HG02678 (cell line): Measurements from ENCODE around the gene SPATS2L.
"Not testable (repeated sequence)": the region's sequence is repeated elsewhere in the genome, so short reads cannot be mapped to it uniquely, and the experiment has no call there.

Experiments
- ATAC-seq: cut with Tn5 transposase; IDR thresholded peaks from one replicate; pipeline ENCODE4 v1.9.1; 2021; ENCODE audit warnings: mild to moderate bottlenecking, moderate library complexity; ENCODE audit not compliant: unreplicated experiment

The SPATS2L gene

DNA sequence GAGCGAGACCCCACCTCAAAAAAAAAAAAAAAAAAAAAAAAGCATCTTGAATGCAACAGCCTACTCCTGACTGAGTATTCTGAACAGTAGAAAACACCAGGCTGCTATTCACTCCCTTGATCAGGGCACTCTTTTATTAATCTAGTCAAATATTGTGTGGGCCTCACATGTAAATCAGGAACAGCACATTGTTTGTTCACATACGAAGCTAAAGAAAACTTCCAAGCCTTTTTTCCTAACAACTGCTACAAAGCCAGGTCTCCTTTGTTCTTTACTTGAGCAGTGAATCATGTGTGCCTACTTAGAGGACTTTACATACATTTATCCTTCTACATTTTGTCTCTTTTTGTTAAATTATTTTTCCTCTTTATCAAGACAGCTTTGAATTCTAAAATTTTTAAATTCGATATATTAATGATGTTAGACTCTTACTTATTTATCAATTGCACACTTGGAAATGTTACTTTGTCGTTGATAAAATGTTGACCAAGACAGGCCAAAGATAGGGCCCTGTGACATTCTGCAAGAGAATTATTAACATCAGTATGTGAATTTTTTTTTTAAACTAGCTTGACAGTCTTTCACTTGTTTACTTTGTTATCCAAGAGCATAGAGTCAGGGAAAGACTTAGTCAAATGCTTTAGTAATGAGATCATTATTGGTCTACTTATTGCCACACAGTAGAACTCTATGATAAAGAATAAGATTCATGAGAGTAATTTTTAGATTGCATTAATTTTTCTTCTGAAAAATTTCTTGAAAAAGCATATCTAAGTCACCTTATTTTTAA lies 13.2 kb downstream of the SPATS2L start:
- ATAC-seq: no peak

DNA sequence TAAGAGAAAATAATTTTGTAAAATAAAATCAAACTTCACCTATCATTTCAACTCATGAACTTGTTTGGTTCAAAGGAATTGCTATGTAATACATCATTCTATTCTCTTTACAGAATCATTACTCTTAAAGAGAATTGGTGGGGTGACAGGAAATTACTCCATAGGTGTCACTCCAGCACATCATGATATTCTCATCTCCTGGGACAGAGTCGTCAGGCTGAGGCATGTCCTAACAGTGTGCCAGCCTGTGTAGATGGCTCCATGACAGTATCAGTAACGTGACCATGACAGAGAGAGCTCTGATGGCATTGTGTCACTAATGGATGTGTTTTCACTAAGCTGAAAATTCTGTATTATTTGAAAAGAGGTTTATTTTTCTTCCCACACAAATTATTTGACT lies 13.9 kb downstream of the SPATS2L start:
- ATAC-seq: no peak

DNA sequence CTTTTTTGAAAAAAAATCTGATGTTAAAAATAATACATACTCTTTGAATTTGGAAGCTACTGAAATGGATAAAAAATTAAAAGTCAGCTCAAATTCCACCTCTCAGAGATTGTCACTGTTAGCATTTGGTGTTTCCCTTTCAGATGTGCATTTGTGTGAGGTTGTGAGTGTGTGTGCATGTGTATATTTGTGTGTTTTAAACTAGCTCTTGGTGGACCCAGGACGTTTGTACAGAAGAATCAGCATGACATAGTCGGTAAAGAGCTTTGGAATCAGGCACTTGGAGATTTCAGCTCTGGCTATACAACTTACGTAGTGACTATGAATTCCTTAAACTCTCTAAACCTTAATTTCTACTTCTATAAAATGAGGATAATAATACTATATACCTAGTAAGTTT lies 14.5 kb downstream of the SPATS2L start:
- no peak for ATAC-seq

DNA sequence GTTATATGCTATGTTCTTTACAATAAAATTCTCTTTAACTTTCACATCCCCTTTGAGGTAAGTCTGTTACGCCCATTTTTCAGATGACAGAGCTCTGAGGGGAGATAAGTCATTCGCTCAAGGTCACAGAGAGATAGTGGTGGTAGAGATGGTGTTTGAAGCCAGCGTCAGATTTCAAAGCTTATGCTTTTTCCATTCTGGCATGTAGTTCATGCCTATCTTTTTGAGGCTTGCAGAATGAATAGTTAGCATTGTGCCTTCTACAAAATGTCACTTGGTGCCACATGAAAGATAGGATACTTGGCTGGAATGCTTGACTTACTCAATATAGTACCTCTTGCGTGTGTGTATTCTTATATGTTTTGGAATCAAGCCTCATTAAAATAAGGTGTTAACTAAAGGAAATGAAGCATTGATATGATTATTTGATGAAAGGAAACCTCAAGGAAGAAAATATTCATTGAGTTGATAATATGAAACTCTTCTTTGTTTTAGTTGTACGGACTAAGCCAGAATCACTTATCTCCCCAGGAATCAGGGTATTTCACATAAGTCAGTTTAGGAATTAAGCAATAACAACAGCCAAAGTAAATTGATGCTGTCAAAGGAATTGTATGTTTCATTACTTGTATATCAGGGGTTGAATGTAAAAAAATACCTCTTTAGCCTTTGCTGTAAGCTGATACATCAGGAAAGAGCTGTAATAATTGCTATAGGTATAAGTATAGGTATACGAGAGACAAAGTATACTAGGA lies 15.5 kb downstream of the SPATS2L start:
- ATAC-seq: no peak

DNA sequence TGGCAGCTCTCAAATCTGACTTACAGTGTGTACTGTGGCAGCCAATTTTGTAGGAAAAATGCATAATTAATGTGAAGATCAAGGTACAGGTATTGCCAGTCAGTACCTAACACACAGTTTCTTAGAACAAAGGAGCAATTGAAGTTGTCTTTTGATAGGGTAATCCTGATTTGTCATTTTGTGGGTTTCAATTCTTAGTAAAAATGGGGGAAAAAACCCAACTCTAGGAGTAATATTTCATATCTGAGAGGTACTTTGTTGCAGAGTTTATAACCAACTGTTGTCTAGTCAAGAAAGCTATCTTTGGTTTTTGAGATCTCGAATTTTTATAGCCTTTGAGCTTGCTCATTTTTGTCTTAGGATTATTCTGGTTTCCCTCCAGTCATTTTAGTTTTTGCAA lies 16.1 kb downstream of the SPATS2L start:
- no peak for ATAC-seq

DNA sequence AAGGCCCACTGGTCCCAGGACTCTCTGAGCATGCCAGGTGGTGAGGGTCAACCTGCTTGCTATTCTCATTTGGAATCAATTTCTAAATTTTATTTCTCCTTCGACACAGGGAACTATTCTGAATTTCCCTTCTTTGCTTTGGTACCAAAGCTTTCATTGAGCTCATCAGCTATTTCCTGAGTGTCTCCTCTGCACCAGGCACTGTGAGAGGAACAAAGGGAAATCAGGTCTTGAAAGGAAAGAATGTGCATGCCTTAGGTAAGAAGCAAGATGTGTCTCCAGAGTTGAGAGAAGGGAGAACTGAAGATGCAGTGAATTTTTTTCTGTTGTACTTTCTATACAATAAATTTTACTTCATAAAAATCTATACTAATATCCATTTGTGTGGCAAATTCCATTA lies 17.9 kb downstream of the SPATS2L start:
- ATAC-seq: no peak

DNA sequence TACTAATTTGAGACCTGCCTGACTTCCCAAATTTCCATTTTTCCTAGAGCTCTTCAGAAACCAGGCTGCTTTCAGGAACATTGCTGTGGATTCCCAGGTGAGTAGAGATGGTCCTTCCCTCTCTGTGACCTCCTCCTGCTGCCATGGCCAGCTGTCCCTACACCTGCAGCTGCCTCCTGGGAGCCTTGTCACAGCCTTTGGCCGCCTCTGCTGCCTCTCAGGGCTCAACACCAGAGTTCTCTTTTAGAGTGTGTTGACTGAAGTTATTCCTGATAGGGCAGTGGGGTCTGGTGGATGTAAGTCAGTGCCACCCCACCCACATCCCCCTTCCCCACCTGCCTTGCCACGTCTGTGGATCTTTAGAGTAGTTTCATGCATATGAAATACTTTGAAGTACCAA lies 22.9 kb downstream of the SPATS2L start:
- ATAC-seq: no peak

DNA sequence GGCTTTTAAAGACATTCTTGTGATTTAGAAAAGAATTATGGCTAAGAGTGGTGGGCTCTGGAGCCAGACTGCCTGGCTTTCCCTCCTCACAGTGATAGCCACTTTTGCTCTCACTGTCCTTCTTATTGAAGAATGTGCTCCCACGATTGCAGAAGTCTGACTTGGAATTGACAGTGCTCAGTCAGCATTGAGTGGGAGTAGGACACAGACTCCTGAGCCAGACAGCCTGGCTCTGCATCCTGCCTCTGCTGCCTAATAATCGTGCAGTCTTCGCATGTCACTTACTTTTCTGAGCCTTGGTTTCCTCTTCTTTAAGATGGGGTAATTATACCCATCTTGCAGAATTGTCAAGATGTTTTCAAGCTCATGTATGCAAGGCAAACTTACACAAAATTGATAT lies 23.3 kb downstream of the SPATS2L start:
- ATAC-seq: no peak

DNA sequence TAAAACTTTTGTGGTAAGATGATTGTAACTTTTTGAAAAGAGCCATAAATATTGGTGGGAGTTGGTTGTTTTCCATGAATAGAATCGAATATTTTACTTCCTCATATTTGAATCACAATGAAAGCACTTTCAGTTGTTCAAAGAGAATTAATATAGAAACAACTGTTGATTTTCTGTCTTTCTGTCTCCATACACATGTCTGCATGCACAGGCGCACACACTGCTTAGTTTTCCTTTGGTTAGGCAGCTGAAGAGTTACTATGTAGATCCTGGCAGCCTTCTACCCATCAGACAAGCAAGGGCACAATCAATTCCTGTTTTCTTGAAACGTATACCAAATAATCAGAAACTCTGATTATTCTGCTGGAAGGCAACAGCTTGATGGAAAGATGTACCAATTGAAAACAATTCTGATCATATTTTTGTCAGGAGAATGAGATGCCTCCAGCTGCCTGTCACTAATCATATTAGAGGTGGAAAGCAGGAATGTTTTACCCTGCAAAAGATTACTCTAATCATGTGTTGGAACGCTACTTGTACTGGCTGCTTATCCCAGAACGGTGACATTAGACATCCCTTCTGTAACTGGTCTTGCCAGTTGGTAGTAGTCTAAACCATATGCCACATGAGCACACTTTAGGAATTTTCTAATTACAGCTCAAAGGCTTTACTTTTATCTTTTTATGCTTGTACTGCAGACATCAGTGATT lies 24.0 kb downstream of the SPATS2L start:
- no peak for ATAC-seq

DNA sequence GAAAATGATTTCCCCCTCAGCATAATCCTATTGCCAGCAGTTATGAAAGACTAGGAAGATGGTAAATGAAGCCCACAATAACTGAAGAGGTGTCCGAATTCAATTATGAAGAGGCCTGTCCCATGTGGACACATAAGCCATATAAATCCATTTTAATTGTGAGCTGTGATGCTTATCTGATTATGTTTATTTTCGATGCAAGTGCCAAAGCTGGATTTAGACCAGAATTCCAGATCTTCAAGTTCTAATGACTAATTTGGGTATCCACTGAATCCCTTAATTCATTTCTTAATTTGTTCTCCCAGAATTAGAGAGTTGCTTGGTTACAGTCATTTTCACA lies 24.5 kb downstream of the SPATS2L start:
- no peak for ATAC-seq

DNA sequence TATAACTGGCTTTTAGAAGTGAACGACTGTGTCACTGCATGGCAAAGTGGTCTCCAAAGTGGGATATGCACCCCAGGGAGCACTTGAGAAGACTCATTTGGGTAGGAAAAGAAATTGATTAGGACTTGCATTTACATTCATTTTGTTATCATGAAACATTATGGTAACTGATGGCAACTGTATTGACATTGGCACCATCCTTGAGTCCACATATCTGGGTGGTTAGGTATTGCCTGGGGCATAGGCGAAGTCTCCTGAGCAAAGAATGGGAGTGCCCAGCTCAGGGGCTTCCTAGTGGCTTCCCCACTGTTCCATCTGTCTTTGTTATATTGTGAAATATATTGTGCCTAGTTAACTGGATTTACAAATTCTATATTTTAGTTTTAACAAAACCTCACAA lies 29.2 kb downstream of the SPATS2L start:
- no peak for ATAC-seq

DNA sequence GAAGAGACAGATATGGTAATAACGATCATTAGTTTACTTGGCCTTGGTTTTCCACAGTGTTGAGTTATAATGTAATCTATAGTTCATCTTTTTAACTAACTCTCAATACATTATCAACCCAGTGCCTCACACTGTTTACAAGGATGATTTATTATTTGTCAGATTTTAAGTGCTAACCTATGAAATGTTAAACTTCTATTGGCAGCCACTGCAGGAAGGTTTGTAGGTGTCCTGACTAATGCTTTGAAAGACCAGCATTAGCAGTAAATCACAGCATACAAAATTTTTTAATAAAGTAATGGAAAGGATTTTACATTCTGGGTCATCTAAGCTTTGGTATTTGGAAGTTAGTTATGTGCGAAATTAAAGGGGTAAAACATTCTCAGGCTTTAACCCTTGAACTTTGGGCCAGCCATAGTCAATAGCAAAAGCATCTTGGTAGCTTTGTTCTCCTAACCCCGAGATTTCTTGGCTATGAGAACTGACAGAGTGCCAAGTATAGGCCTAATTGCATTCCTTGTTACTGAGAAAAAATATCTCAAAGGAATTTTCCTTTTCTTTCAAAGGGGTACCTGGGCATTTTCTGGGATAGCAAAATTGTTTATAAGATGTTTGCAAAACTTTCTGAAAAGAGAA lies 30.6 kb downstream of the SPATS2L start:
- ATAC-seq: no peak

DNA sequence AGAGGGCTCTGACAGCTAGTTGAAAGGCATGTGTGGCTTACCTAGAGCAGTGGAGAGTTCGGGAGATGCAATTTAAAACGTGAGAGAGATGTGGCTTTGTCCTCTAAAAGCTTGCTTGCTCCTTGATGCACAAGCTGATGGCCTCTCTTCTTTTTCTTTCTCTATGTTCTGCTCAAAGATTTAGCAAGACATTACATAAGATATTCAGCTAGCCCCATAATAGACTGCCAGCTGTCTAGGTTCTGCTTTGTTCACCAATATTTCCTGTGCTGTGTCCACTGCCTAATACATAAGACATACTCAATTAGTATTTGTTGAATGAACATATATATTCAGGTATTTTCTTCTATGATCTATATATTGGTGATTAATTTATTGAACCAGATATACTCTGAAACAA lies 31.1 kb downstream of the SPATS2L start:
- ATAC-seq: no peak

DNA sequence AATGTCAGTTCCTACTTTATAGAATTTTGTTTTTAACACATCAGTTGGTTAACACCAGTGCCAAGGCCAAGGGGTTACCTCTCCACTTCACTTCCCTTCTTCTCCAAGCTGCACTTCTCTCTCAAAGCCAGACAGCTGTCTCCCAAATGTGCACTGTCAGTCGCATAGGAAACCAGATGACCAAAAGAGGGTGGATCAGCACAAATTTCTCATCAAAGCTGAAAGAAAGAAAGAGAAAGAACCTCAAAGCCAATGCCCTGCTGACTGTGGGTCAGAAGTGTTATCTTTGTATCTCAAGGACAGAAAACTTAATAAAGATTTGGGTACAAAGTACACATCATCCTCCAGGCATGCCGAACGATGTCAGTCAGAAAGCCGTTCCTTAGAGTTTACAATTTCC lies 32.2 kb downstream of the SPATS2L start:
- no peak for ATAC-seq

DNA sequence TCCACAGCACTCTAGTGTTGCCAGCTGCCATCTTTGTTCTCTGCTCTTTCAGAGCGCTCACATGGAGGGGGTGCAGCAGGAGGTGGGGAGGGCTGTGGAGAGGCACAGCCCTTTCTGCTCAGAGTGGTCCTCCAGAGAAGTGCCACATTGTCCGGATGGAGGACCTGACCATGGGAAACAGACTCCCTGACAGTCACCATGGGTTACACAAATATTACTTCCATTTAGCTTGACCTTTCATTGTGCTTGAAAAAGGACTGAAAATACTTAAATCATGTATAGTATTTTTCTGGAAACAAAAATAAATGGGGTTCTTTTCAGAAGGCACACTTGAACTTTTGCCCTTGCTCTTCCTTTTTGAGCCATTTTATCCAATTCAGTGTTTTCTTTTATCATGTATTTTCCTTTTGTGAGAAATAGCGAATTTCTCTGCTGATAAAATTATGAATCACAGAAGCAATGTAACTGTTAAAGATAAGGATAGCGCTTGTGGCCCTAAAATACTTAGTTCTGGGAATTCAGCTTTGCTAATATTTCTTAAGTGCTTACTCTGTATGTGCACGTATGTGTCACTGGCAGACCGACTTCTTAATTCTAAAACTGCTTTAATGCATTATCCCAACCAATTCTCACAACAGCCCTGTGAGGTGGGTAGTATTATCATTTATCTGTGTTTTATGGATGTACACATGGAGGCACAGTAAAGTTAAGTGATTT lies 34.2 kb downstream of the SPATS2L start:
- no peak for ATAC-seq

DNA sequence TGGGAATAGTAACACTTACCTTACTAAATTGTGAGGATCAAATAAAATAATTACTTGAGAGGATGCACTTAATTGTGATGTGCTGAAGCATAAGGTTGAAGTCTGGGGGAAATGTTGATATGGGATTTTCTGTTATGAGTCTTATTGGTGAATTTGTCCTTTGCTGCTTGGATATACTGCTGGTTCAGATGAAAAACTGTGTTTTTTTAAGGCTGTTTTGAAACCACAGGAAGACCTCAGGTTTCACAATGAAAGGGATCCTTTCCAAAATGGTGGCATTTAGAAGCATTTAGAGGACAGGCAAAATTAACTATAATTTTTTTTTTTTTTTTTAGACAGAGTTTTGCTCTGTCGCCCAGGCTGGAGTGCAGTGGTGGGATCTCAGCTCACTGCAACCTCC lies 34.9 kb downstream of the SPATS2L start:
- no peak for ATAC-seq

DNA sequence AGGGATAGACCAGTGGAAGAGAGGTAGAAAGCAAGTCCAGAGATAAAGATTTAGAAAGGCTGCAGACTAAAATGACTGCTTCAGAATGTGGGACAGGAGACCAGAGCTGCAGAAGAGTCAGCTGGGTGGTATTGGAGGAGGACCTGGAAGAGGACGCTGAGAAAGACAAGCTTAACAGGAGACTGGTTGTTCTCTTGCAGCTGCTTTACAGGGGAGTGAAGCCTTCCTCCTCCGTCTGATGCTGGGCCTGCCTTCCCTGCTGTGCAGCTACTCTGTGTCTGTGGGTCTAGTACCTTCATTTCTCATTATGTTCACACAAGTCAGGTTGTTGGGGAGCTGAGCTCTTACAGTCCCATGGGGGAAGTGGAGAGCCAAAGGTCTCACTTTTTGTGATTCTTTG lies 35.7 kb downstream of the SPATS2L start:
- ATAC-seq: no peak

DNA sequence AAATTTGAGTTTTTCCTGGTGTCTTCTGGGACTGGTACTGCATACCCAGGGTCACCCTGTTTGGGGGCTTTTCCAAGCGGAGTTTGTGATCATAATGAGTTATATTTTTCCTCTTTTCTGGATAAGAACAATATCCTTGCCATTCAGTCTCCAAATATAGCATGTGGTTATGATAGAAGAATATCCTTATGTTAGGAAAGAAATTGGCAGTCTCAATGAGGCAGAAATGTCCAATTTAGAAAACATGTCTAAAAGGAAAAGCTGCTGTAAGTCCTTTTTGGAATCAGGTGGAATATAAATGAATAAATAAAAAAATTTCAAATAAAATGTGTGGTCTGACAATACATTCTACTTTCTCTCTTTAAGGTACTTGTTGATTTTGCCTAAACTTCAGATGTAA lies 36.2 kb downstream of the SPATS2L start:
- no peak for ATAC-seq

DNA sequence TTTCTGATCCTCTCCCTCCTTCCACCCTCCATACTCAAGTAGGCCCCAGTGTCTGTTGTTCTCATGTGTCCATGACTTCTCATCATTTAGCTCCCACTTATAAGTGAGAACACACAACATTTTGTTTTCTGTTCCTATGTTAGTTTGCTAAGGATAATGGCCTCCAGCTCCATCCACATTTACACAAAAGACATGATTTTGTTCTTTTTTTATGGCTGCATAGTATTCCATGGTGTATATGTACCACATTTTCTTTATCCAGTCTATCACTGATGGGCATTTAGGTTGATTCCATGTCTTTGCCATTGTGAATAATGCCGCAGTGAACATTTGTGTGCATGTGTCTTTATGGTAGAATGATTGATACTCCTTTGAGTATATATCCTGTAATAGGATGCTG lies 37.7 kb downstream of the SPATS2L start:
- not testable (repeated sequence) for ATAC-seq

DNA sequence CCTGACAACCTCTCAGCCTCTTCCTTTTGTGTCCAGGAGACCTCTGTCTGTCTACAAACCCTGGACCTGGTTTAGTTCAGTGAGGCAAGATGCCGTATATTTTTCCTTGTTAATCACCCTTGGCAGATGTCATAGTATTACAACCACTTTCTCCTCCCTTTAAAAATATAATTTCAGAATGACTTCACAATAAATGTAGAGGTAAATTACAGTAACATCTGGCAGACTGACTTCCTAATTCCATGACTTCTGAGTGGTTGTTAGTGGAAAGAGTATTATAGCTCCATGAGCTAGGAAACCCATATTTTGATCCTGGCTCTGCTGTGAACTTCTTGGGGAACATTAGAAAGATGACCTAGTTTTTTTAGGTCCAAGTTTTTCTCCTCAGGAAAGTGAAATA lies 39.5 kb downstream of the SPATS2L start:
- ATAC-seq: no peak

DNA sequence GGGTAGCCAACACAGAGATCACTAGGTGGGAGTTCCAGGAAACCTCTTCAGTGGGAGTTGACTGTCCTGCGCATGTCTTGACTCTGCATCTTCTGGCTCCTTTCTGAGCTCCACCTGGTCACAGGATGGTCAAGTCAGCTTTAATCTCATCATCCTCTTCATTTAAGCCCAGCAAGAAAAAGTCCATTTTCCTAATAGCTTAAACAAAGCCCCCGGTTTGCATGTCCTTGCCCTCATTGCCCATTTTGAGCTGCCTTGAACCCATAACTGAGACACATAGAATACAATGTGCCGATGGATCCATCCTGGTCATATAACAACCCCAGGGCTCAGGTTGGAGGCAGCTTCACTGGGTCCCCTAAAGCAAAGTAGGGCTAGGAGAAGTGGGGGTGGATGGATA lies 40.8 kb downstream of the SPATS2L start:
- no peak for ATAC-seq
